Activated CD4-positive, alpha-beta T cell treated with anti-CD3 and anti-CD28 coated beads, Interleukin-2, amount 50 U/mL, for 24 hours (primary cell): Measurements from ENCODE around the gene SKI.

Experiments
- DNase-seq, 2 donors: peaks; one replicate each; pipeline ENCODE4 v3.0.0-alpha.2; 2020; ENCODE audit warnings: low read depth in 1 of 2, low spot score in 1 of 2

Gene SKI

DNA sequence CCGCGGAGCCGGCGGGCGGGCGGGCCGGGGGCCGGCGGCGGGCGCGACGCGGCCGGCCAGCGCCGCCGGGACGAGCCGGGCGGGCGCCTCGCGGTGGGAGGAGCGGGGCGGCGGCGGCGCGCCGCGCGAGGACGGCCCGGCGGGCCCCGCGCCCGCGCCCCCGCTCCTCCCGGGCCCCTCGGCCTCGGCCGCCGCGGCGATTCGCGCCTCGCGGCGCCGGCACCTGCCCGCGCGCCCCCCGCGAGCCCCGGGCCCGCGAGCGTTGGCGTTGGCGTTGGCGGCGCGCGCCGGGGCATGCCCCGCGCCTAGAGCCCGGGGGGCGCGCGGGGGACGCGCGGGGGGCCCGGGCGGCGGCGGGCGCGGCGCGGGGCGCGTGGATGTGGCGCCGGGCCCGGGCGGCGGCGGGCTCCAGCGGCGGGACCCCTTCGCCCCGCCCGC is at the start of gene SKI:
Gene SKI, plus strand, starts transcription at position 163 of the 438 bp plus-strand sequence. CDS start 448 bp downstream, outside the sequence.
- no peak for DNase-seq

GRCh38 chr1:2178875-2179274 is 49.2 kb upstream of the SKI start:
- DNase-seq: no peak

GRCh38 chr1:2179283-2180013 is 48.7 kb upstream of the SKI start:
- no peak for DNase-seq

DNA sequence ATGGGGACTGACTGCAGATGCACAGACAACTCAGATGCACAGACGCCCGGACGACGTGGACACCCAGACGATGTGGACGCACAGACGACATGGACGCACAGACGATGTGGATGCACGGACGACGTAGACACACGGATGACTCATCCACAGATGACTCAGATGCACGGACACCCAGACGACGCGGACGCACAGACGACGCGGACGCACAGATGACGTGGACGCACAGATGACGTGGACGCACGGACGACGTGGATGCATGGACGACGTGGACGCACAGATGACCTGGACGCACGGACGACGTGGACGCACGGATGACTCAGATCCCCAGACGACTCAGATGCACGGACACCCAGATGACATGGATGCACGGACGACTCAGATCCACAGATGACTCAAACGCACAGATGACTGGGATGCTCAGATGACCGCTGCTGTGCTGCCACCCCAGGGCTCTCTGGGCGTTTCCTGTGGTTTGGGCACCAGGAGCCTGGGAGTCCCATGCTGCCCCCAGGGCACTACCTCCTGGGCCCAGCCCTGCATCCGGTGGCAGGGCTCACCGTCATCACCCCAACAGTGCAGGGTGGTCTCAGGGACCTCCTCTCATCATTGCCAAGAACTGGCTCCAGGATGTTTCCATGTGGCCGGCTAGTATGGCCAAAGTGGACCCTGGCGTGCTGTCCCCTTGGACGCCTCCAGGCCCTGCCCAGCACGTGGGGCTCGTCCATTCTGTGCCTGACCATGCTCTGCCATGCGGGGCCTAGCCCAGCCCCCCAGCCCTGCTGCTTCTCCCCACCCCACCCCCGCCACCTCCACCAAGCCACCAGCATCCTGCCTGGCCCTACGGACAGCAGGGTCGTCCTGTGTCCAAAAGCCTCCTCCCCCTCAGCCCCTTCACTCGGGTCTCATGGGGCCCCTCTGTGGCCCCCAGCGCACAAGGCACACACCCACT is 47.5 kb upstream of the SKI start:
- no peak for DNase-seq

DNA sequence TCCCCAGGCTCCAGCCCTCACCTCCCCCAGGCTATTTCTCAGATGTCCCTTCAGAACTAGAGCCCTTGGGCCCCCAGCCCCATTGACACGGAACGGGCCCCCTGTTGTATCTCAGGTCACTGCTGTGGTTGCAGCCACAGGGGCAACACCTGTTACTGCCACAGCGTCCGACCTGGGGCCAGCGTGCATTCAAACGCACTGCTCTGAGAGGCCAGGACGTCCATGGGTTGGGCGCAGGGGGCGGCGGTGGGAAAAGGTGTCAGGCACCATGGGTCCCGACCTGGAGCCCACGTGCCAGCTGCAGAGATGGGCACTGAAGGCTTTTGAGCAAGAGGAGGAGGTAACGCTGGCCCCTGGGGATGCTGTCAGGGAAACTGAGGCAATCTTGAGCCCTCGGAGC is 46.8 kb upstream of the SKI start:
- no peak for DNase-seq

DNA sequence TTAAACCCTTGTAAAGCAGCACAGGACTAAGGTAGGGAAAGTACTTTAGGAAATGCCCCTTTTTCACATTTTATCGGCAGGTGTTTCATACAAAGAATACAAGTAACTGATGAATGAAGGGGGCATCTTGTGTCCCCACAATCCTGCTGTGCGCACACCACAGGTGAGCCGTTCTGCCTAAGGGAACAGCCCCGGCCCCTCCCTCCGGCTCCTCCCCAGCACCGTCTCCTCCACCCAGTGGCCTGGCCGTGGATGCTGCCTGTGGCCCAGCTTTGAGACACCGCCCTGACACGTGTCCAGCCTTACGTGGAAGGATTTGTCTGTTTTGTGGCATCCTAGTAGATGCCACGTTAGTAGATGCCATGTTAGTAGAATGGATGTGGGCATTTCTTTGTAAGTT is 46.4 kb upstream of the SKI start:
- DNase-seq: no peak

GRCh38 chr1:2182376-2182775 is 45.7 kb upstream of the SKI start:
- no peak for DNase-seq

DNA sequence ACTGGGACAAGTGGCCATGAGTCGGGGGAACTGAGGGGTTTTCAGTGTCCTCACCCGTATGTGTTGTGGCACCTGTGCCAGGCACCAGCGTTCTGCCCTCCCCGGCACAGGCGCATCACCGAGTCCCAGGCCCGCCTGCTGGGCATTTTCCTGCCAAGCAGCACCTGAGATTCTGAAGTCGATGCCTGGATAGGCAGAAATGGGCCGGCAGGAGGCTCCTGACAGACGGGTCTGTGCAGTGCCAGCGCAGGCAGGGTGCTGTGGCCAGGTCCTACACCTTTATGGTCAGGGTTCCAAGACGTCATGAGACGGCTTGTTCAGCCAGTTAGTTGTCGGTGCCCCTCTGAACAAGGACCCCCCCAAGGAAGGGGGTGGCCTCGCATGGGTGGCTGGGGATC is 44.2 kb upstream of the SKI start:
- DNase-seq: no peak

GRCh38 chr1:2184531-2184930 is 43.6 kb upstream of the SKI start:
- no peak for DNase-seq

DNA sequence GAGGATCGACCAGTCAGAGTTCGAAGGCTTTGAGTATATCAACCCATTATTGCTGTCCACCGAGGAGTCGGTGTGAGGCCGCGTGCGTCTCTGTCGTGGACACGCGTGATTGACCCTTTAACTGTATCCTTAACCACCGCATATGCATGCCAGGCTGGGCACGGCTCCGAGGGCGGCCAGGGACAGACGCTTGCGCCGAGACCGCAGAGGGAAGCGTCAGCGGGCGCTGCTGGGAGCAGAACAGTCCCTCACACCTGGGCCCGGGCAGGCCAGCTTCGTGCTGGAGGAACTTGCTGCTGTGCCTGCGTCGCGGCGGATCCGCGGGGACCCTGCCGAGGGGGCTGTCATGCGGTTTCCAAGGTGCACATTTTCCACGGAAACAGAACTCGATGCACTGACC is 43.2 kb upstream of the SKI start:
- DNase-seq: no peak

DNA sequence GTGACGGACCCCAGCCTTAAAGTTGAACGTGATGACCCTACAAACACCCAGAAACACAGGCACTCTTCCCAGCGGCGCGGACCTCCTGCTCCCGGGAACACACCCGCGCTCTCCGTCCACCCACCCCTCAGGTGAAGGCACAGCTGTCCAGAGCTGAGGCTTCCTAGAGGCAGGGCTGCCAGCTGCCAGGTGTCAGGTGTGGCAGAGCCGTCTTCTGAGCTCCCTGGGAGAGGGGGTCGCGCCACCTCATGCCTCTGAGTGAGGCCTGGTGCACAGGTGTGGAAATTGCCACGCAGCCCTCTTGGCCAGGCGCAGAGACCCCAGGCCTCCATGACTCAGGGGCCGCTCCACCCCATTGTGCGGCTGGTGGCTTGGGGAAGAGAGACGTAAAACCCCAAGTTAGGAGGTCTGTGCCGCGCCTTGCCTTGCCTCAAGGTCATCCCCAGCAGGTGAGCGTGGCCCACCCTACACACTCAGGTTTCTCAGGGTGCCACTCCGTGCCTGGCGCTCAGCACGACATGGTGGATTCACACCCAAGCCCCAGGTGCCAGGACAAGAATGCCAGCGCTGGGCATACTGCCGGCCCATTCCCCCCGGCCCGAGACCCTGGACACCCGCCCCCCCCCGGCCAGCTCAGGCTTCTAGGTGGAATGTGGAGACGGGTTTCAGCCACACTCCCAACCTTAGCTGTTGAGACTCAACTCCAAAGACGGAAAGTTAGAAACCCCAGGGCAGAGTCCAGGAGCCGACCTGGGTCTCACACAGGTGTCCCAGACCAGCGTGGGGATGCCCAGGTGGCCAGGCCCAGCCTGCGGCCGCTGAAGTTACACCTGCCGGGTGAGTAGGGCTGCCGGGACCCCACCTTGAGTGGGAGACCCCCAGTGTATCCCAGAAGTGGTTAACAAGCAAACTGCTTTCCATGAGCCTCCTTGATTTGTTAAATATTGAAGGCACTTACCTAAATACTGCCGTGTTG is 42.0 kb upstream of the SKI start:
- no peak for DNase-seq

GRCh38 chr1:2186901-2187300 is 41.2 kb upstream of the SKI start:
- DNase-seq: no peak

- no peak for DNase-seq
Measured at GRCh38 chr1:2187619-2188018, 40.5 kb upstream of the SKI start.

- no peak for DNase-seq
Measured at GRCh38 chr1:2188336-2188735, 39.8 kb upstream of the SKI start.

- DNase-seq: peak; percentile 73 to 83
Measured at GRCh38 chr1:2189459-2190425, 38.4 kb upstream of the SKI start.

GRCh38 chr1:2190491-2190976 is 37.6 kb upstream of the SKI start:
- DNase-seq: no peak

DNA sequence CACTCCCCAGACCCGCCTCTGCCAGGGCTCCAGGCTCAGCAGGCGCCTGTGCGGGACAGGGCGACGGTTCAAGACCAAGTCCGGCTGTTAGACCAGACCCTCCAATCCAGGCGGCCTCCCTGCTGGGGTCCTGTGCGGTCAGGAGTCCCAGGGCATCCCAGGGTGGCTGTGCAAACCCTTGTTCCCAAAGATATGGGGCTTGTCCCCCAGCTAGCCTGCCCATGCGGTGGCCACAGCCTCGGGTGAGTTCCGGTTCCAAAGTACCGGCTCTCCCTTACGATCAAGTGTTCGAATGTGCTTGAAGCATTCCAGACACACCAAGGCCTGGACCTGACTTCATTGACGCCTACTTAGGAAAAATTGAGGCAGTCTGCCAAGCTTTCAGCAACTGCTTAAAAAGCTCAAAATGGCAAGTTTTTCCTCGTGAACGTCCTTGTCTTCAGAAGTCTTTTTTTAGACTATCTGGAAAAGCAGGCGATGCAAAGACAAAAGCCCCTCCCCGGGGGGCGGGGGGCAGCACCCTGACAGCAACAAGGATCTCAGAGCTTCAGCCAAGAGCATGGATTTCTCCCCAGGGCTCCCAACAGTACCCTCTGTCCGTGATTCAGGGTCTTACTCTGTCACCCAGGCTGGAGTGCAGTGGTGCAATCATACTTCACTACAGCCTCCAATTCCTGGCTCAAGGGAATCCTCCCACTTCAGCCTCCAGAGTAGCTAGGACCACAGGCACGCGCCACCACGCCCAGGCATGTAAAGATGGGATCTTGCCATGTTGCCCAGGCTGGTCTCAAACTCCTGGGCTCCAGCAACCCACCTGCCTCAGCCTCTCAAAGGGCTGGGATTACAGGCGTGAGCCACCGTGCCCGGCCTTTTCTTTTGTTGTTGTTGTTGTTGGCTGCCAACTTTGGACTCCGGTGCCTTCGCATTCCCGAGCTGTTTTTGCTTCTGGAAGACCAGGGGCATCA is 35.8 kb upstream of the SKI start:
- no peak for DNase-seq

GRCh38 chr1:2193514-2194281 is 34.4 kb upstream of the SKI start:
- DNase-seq: no peak
